Lung (tissue), 12 donors: Measurements from ENCODE around the gene TBC1D22B. TPM values are rescaled to one million over a fixed set of nuclear protein-coding genes. Genes with fewer than 3 reads are reported as not detected.

Experiments
- ATAC-seq: fragments of 200-7000 bp; cut with Tn5 transposase; one replicate; pipeline ENCODE4 v1.9.1; 2020; ENCODE audit warnings: moderate number of reproducible peaks; ENCODE audit not compliant: insufficient read depth, low FRiP score
- DNase-seq, 3 donors: peaks; one replicate each; pipeline ENCODE4 v3.0.0-alpha.2; 2013 to 2017
- H3K27ac ChIP-seq, 2 donors: one replicate each; pipeline ENCODE4 v1.5.1; 2013; ENCODE audit warnings: mild to moderate bottlenecking in 2 of 2, moderate library complexity in 2 of 2, control low read depth in 1 of 2, inconsistent platforms in 1 of 2, low read depth in 1 of 2, low read length in 1 of 2
- H3K27me3 ChIP-seq, 3 donors: one replicate each; pipeline ENCODE4 v1.5.1; 2013; ENCODE audit warnings: low read length in 2 of 3; ENCODE audit not compliant: control insufficient read depth in 3 of 3, insufficient read depth in 3 of 3
- H3K36me3 ChIP-seq, 4 donors: one replicate each; pipeline ENCODE4 v1.5.1; 2013; ENCODE audit warnings: low read length in 4 of 4, mild to moderate bottlenecking in 1 of 4, moderate library complexity in 1 of 4; ENCODE audit not compliant: control insufficient read depth in 4 of 4, insufficient read depth in 4 of 4
- H3K4me1 ChIP-seq, 5 donors: one replicate each; pipeline ENCODE4 v1.5.1; 2013; ENCODE audit warnings: low read length in 5 of 5, mild to moderate bottlenecking in 2 of 5, moderate library complexity in 1 of 5; ENCODE audit not compliant: control insufficient read depth in 5 of 5, insufficient read depth in 5 of 5
- H3K4me3 ChIP-seq: one replicate; pipeline ENCODE4 v1.5.1; 2013; ENCODE audit warnings: mild to moderate bottlenecking, control low read depth, moderate library complexity
- H3K9ac ChIP-seq, 2 donors: one replicate each; pipeline ENCODE4 v1.5.1; 2013; ENCODE audit warnings: low read length in 2 of 2, control low read depth in 1 of 2; ENCODE audit not compliant: insufficient read depth in 1 of 2
- H3K9me3 ChIP-seq, 4 donors: one replicate each; pipeline ENCODE4 v1.5.1; 2013; ENCODE audit warnings: low read length in 3 of 4, mild to moderate bottlenecking in 1 of 4, moderate library complexity in 1 of 4; ENCODE audit not compliant: control insufficient read depth in 4 of 4, insufficient read depth in 3 of 4
- WGBS, 2 donors: extraction: QIAGEN DNeasy Blood & Tissue Kit; methylation state at CpG; one replicate each; pipeline ENCODE4 v1.1.7; 2013; 5-methylcytosine and 5-hydroxymethylcytosine counted together
- polyA plus RNA-seq, 2 donors: library from polyadenylated mRNA; stranded (reverse); fragments of 200-250 nt; gene quantifications; one replicate each; pipeline ENCODE4 v1.2.1, GENCODE V29; 2013
- total RNA-seq, 2 donors: library from RNA; depleted of rRNA in 1 of 2; stranded (reverse); fragments of >200 nt in 1 of 2; gene quantifications; one replicate each; pipeline ENCODE4 v1.2.1, GENCODE V29; 2014 to 2021
- TF ChIP-seq, protein P1 (sequence below): IDR thresholded peaks from 2 replicates; pipeline ENCODE4 v1.5.1; 2012; ENCODE audit warnings: mild to moderate bottlenecking; ENCODE audit errors: control extremely low read depth, extremely low read depth
- donor health status: control.
- donor health status: control.
- donor health status: Bipolar disorder and iron deficiency.
- donor health status: healthy.
- donor health status: DM: yes; HTN: yes; CAD: no.

The TBC1D22B gene
- total and polyA plus RNA-seq, 4 donors = 6.8 to 9.7 (median 8.8) TPM

DNA sequence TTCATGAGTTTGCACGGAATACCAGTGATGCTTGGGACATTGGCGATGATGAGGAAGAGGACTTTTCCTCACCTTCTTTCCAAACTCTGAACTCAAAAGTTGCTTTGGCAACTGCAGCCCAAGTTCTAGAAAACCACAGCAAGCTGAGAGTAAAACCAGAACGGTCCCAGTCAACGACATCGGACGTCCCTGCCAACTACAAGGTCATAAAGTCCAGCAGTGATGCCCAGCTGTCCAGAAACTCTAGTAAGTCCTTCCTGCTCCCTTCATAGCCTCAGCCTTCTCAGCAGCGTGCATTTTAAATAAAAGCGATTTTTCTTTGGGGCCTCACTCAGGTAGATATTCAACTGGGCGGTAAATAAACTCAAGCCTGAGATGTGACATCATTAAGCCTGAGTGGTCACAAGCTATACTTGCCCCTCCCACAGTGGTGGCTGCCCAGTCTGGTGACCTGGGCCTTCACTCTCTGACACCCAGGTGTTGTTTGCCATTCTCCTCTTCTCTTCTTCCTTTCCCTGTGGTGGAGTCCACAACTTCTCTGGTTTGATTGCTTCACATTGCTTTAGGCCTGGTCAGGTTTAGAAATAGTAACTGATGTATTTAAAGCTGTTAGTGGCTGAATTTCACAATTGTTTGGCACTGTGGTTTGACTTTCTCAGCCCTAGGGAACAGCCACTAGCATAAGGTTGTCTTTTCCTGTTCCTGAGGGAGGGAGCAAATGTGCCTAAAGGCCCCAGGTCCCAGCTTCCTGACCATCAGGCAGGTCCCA is 22.0 kb downstream of the TBC1D22B start:
- H3K4me3 ChIP-seq = no peak overlapping the region
- peak overlapping the region in 1 of 2 donors; percentile 55 for H3K27ac ChIP-seq
- H3K27me3 ChIP-seq = no peaks in the 10 kb centered on the region
- H3K4me1 ChIP-seq = peaks cover 0 to 15% (median 14%) of the 10 kb centered on the region in 5 donors
- peaks cover under 1 to 26% (median 9%) of the 10 kb centered on the region in 4 donors for H3K36me3 ChIP-seq
- ATAC-seq (no peak), DNase-seq (peak in 2 of 3 donors; percentile 18 to 69)
- H3K9ac ChIP-seq = no peak overlapping the region
- WGBS, 2 donors = 45 to 79% methylated on average over 9 of the region's 9 CpGs
- TF ChIP-seq, protein P1, sequence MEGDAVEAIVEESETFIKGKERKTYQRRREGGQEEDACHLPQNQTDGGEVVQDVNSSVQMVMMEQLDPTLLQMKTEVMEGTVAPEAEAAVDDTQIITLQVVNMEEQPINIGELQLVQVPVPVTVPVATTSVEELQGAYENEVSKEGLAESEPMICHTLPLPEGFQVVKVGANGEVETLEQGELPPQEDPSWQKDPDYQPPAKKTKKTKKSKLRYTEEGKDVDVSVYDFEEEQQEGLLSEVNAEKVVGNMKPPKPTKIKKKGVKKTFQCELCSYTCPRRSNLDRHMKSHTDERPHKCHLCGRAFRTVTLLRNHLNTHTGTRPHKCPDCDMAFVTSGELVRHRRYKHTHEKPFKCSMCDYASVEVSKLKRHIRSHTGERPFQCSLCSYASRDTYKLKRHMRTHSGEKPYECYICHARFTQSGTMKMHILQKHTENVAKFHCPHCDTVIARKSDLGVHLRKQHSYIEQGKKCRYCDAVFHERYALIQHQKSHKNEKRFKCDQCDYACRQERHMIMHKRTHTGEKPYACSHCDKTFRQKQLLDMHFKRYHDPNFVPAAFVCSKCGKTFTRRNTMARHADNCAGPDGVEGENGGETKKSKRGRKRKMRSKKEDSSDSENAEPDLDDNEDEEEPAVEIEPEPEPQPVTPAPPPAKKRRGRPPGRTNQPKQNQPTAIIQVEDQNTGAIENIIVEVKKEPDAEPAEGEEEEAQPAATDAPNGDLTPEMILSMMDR = no peak
- H3K9me3 ChIP-seq = no peaks in the 10 kb centered on the region

DNA sequence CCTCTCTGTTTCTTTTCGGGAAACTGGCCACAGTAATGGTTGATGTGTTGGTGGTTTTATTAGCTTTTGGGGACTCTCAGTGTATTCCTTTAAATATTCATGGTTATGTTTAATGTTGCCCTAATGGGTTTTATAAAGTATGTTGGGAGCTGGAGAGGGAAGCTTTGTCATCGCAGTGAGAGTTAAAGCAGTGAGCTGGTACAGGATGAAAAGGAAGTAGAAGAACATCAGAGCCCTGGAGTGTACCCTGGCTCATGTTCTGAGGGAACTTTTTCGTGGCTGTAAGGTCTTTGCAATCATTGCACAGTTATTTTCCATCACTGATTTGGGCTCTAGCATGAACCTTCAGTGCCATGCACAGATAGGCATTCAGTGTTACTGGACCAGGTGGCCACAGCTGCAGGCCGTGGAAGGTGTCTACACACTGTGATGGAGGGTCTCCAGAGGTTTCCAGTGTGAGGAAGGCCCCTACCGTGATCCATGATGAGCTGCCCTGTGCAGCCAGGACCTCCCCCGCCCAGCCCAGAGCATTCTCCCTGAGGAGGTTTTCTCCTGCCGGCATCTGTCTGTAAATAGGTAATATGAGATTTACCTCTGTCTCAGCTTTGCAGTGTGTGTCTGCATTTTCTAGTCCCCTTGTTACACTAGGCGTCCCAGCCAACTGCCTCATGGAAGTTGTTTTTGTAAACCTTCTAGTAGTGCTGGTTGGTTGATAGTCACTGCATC is 22.8 kb downstream of the TBC1D22B start:
- 57 to 82% methylated on average over 8 of the region's 8 CpGs for WGBS, 2 donors
- peaks cover 5 to 31% (median 13%) of the 10 kb centered on the region in 4 donors for H3K36me3 ChIP-seq
- ATAC-seq (no peak), DNase-seq (no peak)
- no peak overlapping the region for H3K4me3 ChIP-seq
- H3K27ac ChIP-seq = peak overlapping the region in 1 of 2 donors; percentile 17
- H3K27me3 ChIP-seq = no peaks in the 10 kb centered on the region
- no peaks in the 10 kb centered on the region for H3K9me3 ChIP-seq
- H3K4me1 ChIP-seq = peaks cover 0 to 19% (median 11%) of the 10 kb centered on the region in 5 donors
- TF ChIP-seq, protein P1 = no peak
- no peak overlapping the region for H3K9ac ChIP-seq

DNA sequence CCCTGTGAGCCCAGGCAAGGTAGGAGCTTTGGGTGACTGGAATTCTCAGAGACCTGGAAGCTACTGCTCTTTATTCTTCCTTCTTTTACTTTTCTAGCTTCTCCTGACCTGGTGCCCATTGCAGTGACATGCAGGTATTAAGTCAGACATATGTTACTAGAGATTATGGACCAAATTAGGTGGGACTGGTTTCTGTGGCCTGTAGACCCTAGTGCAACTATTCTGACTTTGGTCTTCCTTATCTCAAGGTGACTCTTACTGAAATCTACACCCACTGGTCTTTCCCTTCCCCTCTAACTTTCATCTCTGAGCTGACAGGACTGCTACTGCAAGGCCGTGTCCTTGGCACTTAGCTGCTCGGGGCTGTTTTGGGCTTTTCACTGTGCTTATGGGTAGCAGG is 24.8 kb downstream of the TBC1D22B start:
- DNase-seq (no peak), ATAC-seq (no peak)
- no peak overlapping the region for H3K4me3 ChIP-seq
- no peaks in the 10 kb centered on the region for H3K27me3 ChIP-seq
- no peak overlapping the region for H3K9ac ChIP-seq
- no peaks in the 10 kb centered on the region for H3K9me3 ChIP-seq
- TF ChIP-seq, protein P1 = no peak
- H3K36me3 ChIP-seq = peaks cover 6 to 34% (median 16%) of the 10 kb centered on the region in 4 donors
- no peak overlapping the region for H3K27ac ChIP-seq
- peaks cover 0 to 19% (median 11%) of the 10 kb centered on the region in 5 donors for H3K4me1 ChIP-seq
- WGBS, 2 donors = 91 to 92% methylated on average over 2 of the region's 2 CpGs
